Measurements from ENCODE around the gene SIAH2.

- TF ChIP-seq USF2 (IDR thresholded peaks at IDR 0.05; ENCODE audit: borderline replicate concordance, low read depth, low read length): no peak
- TF ChIP-seq POLR2AphosphoS5 (IDR thresholded peaks at IDR 0.05; ENCODE audit: low read depth, low read length): peak; percentile 70
- peak; percentile 65 for TF ChIP-seq MXI1 (IDR thresholded peaks at IDR 0.05; ENCODE audit: low read depth, low read length)
- no peak for TF ChIP-seq CTCF (IDR thresholded peaks at IDR 0.05)
- TF ChIP-seq GABPA (IDR thresholded peaks at IDR 0.05; ENCODE audit: low read depth): no peak
- TF ChIP-seq RFX5 (IDR thresholded peaks at IDR 0.05; ENCODE audit: low read length): no peak
- TF ChIP-seq TEAD4 (IDR thresholded peaks at IDR 0.05; ENCODE audit: borderline replicate concordance, insufficient read depth): no peak
- TF ChIP-seq SIN3A (IDR thresholded peaks at IDR 0.05; ENCODE audit: borderline replicate concordance, low read depth, low read length): peak; percentile 58; the same call in 1 of the 2 replicates
- peak; percentile 33; the same call in 1 of the 2 replicates for TF ChIP-seq YY1 (IDR thresholded peaks at IDR 0.05; ENCODE audit: low read depth)
- TF ChIP-seq FOXM1 (IDR thresholded peaks at IDR 0.05; ENCODE audit: low read depth): no peak
- no peak for TF ChIP-seq EP300 (IDR thresholded peaks at IDR 0.05; ENCODE audit: borderline replicate concordance in 1 of 2, low read depth in 1 of 2, low read length in 1 of 2)
- TF ChIP-seq JUND (IDR thresholded peaks at IDR 0.05): no peak
- TF ChIP-seq RCOR1 (IDR thresholded peaks at IDR 0.05; ENCODE audit: low read length): no peak
- TF ChIP-seq EZH2phosphoT487 (IDR thresholded peaks at IDR 0.05; ENCODE audit: borderline replicate concordance, low read depth): no peak
Measured at GRCh38 chr3:150703756-150704344, 59.1 kb downstream of the SIAH2 start, which contains the start of gene ERICH6.
